Measurements from ENCODE around the gene MX2. TPM values are rescaled to one million over a fixed set of nuclear protein-coding genes. Genes with fewer than 3 reads are reported as not detected.

MX2 gene
- total and polyA plus RNA-seq, 3 donors from 2014 or later = 8.4 to 12.8 (median 10.1) TPM

GRCh38 chr21:41375875-41376274 is 14.0 kb downstream of the MX2 start:
- no peaks in the 10 kb centered on the region for H3K36me3 ChIP-seq (ENCODE audit: low read depth, missing control alignments)
- 78 to 84% methylated on average over 4 to 5 of the region's 5 CpGs for WGBS, 2 donors
- TF ChIP-seq POLR2A (IDR thresholded peaks at IDR 0.05) (no peak), CTCF (IDR thresholded peaks at IDR 0.05) (no peak)
- DNase-seq = no peak
- no peaks in the 10 kb centered on the region for H3K9me3 ChIP-seq
- H3K4me1 ChIP-seq = no peaks in the 10 kb centered on the region
- intact Hi-C loops (cut with DNase I; ENCODE audit: low total_unique reads) = no loop called here
- H3K27ac ChIP-seq = no peak overlapping the region
- no peaks in the 10 kb centered on the region for H3K27me3 ChIP-seq
- H3K4me3 ChIP-seq = no peak overlapping the region

- H3K4me1 ChIP-seq = no peaks in the 10 kb centered on the region
- no peak overlapping the region for H3K4me3 ChIP-seq
- no peaks in the 10 kb centered on the region for H3K36me3 ChIP-seq (ENCODE audit: low read depth, missing control alignments)
- WGBS, 2 donors = 82 to 86% methylated on average over 8 to 16 of the region's 16 CpGs
- no peaks in the 10 kb centered on the region for H3K27me3 ChIP-seq
- H3K9me3 ChIP-seq = no peaks in the 10 kb centered on the region
- DNase-seq = no peak
- no peak for TF ChIP-seq POLR2A (IDR thresholded peaks at IDR 0.05)
- no peak for TF ChIP-seq CTCF (IDR thresholded peaks at IDR 0.05)
- intact Hi-C loops (cut with DNase I; ENCODE audit: low total_unique reads) = no loop called here
- no peak overlapping the region for H3K27ac ChIP-seq
These were observed 15.9 kb downstream of the MX2 start for GRCh38 chr21:41377715-41378114.

GRCh38 chr21:41378849-41379248 is 17.0 kb downstream of the MX2 start:
- TF ChIP-seq POLR2A (IDR thresholded peaks at IDR 0.05) (no peak), CTCF (IDR thresholded peaks at IDR 0.05) (no peak)
- no peaks in the 10 kb centered on the region for H3K9me3 ChIP-seq
- no peak overlapping the region for H3K27ac ChIP-seq
- no peaks in the 10 kb centered on the region for H3K36me3 ChIP-seq (ENCODE audit: low read depth, missing control alignments)
- WGBS, 2 donors = 79% methylated on average over 8 of the region's 8 CpGs; no CpG with 5 or more reads in 1 of the 2 donors
- no peaks in the 10 kb centered on the region for H3K4me1 ChIP-seq
- DNase-seq = no peak
- H3K27me3 ChIP-seq = no peaks in the 10 kb centered on the region
- intact Hi-C loops (cut with DNase I; ENCODE audit: low total_unique reads) = no loop called here
- no peak overlapping the region for H3K4me3 ChIP-seq

- intact Hi-C loops (cut with DNase I; ENCODE audit: low total_unique reads) = no loop called here
These were observed 18.1 kb downstream of the MX2 start for GRCh38 chr21:41379901-41380300.

More at GRCh38 chr21:41379901-41380300, 18.1 kb downstream of the MX2 start:
- no peaks in the 10 kb centered on the region for H3K4me1 ChIP-seq
- H3K4me3 ChIP-seq = no peak overlapping the region
- WGBS, 2 donors = 90 to 92% methylated on average over 12 of the region's 12 CpGs
- no peaks in the 10 kb centered on the region for H3K27me3 ChIP-seq
- no peak overlapping the region for H3K27ac ChIP-seq
- no peaks in the 10 kb centered on the region for H3K36me3 ChIP-seq (ENCODE audit: low read depth, missing control alignments)
- TF ChIP-seq CTCF (IDR thresholded peaks at IDR 0.05) (no peak), POLR2A (IDR thresholded peaks at IDR 0.05) (no peak)
- no peak for DNase-seq
- no peaks in the 10 kb centered on the region for H3K9me3 ChIP-seq
